GM19455 (cell line): ENCODE data around the gene TNS3.
A peak's percentile ranks its signal among the peaks of the same experiment; 100 is the strongest.

ENCODE experiments used
- ATAC-seq: cut with Tn5 transposase; IDR thresholded peaks from one replicate; pipeline ENCODE4 v1.9.1; 2021; ENCODE audit not compliant: unreplicated experiment

TNS3 gene

DNA sequence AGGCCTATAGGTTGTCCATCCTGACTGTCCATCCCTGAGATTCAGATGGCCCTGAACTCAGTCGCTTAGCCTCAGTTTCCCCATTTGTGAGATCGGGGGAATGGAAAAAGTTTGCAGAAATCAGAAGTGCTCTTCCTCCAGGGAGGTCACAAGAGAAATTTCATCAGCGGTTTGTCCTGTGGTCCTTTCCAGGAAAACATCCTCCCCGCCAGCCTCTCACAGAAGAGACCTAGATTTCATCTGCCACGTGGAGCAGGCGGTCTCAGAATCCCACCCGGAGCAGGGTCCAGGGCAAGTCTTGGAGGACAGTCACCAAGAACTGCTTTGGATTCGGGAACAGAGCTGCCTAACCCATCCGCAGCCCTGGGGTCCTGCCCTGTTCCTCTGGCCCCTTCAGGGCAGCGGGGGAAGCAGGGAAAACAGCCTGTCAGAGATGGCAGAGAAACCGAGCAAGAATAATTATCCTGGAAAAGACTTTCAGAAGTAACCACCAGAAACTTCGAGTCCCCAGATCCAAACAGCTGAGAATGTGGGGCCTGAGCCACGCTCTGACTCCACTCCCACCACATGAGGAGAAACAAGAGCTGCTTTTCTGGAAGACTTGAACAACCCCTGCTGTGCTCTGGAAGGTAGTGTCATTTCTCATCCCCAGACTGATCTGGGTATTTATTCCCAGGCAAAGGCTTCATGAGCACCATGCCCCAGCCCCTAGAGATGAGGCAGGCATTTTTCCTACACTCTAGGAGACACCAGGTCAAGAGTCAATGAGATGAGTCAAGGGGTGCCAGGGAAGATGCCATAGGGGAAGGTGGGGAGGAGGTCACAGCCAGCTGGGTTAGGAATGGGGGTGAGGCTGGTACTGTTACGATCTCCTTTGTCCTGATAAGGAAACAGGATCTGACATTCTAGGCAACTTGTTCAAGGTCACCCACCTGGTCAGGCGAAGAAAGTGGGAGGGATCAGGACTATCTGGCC, 1.1 kb upstream of the TNS3 start:
- ATAC-seq, result no peak

- no peak for ATAC-seq
Measured at GRCh38 chr7:47581438-47581803, 490 bp downstream of the TNS3 start.

GRCh38 chr7:47580811-47581331, 1.0 kb downstream of the TNS3 start:
- no peak for ATAC-seq

GRCh38 chr7:47580175-47580706, 1.7 kb downstream of the TNS3 start:
- no peak for ATAC-seq

DNA sequence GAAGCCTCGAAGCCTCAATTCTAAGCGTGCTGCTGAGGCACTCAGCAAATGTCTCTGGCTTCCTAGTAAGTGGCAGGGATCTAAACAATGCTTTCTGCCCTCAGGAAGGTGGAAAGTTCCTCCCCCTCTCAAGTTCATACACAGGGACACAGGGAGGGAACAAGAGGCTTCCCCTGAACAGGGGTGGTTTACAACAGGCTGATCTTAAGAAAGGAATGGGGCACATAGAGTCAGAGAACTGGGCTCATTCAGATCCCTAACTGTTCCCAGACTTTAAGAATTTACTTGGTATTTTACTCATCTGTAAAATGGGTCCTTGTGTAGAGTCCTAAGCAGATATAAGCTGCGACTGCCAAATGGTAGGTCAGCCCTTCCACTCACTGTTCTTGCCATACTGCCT, 2.5 kb downstream of the TNS3 start:
- no peak for ATAC-seq

DNA sequence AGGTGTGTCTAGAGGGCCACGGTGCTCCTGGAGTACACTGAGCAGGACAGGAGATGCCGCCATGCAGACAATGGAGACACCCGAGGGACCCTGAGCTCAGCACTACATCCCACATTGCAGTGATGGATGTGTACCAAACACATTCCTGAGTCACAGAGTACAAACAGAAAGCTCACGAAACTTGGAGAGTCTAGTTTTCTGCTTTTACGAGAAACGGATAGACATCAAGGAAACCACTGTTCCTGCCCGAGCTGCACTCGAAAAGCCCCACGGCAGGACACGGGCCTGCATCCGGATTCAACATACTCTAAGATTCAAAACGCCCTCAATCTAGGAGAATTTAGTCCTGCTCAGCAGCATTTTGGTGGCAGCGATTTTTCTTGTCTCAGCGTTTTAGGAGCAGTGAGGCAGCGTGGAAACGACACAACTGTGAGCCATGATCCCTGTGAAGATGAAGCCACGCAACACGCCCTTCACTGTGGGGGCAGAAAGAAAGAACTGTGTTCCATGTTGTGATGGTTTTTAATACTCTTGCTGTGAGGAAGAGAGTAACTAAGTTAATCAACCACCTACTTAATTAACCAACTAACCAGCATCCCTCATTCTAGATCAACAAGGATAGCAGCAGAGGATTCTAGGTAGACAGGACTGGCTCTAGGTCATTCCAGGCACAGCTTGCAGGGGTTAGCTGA, 3.2 kb downstream of the TNS3 start:
- ATAC-seq, result no peak

DNA sequence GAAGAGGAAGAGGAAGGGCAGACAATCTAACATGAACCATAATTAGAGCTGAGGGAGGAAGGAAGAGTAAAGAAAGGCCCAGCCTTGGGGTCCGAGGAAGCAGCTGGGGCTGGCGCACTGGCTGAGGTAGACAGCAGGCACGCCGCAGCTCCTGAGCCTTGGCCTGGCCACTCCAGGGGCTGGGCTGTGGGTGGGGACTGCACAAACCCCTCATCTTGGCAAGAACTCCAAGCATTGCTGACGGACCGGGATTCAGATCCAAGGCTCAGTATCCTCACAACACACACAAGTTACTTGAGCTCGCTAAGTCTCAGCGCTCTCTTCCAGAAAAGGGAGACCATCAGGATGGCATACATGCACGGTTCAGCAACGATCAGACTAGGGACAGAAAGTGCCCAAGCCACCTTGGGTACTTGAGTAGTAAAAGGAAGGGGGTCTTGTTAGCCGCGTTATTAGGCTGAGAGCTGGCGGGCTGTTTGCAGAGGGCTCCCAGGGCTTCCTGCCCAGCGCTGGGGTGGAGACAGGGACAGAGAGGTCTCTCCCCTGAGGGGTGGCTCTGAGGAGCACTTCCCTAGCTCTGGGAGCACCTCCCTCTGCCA, 4.5 kb downstream of the TNS3 start:
- no peak for ATAC-seq

DNA sequence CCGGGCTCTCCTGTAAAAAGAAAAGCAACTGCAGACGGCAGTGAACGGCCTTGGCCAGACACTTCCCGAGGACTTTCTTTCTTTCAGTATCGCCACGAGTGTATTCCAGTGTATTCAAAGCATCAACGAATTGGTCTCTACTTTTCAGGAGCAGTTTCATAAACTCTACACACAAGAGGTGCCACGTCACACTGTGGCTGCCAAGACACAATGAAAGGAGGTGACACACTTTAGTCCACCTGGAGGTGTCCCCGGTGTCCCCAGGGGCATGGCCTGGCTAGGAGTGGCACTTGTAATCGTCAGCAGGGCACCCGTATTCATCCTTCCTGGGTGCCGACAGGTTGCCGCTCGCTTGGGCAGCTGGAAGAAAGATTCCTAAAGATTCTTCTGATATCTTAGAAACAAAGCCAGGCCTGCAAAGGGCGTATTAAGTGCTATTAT, 5.0 kb downstream of the TNS3 start:
- no peak for ATAC-seq

DNA sequence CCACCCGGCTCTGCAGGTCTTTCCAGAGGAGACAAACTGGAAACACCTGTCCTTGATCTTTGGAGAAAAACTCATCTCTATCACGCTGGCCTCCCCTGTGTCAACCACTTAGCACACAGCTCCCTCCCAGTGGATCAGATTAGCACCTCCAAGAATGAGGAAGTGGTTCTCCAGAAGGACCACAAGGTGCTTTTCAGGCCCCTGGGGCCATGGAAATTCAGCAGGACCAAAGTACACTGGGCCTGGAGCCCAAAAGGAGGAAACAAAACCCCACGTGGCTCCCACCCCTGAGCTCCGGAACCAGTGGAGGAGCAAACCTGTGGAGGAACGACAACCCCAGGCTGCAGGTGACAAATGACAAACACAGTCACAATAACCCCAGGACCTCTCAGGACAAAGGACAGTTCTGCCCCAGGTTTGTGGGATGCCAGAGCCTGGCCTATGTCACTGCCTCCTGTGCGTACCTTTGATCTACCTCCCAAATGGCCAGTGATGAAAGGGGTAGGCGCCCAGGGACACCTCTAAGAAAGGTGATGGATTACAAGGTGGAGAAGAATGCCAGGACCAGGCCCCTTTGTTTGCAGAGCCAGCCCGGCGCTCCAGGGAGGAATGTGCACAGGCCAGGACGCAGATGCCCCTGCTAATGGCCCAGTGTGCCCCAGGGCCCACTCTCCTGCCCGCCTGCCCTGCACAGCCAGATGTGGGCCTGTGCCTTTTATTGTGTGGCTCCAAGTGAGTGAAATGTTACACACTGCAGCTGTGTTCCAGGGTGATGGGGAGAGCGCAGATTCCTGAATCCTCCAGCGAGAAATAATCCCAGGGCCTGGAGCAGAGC, 5.7 kb downstream of the TNS3 start:
- no peak for ATAC-seq

DNA sequence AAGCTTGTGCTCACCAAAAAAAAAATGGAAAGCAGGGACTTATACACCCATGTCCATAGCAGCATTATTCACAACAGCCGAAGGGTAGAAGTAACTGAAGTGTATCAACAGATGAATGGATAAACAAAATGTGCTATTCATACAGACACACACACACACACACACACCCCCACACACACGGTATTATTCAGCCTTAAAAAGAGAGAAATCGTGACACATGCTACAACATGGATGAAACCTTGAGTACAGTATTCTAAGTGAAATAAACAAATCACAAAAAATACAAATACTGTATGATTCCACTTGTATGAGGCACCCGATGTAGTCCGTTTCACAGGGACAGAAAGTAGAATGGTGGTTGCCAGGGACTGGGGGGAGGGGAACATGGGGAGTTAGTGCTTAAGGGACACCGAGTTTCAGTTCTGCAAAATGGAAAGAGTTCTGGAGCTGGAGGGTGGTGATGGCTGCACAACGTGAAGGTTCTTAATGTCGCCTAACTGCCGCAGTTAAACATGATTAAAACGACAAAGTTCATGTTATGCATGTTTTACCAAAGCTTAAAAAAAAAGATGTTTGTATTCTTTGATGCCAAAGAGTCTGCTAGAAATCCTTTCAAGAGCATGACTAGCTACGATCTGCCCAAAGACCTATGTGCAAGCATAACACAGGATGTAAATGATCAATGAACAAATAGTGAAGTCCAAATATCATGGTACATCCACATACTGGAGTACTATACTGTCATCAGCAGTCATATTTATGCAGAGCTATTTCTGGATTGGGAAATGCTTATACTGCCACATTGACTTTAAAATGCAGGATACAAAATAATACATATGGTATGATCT, 7.2 kb downstream of the TNS3 start:
- ATAC-seq, result peak; percentile 69

- no peak for ATAC-seq
Measured at GRCh38 chr7:47573758-47574481, 8.0 kb downstream of the TNS3 start.

- no peak for ATAC-seq
Measured at GRCh38 chr7:47572939-47573757, 8.8 kb downstream of the TNS3 start.

DNA sequence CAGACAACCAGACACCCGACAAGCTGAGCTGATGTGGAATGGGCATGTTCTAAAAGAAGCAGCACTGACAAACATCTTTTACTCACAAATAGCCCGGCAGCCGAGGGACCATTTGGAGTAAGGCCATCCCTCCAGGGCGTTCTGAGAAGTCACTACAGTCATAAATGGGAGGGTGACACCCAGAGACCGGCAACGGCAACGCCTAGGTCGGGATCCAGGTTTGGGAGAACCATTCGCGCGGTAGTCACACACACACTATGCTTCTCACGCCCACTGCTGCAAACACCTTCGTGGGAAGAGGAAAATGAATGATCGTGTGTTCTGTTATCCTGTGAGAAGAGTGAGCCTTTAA, 9.8 kb downstream of the TNS3 start:
- no peak for ATAC-seq

- no peak for ATAC-seq
Measured at GRCh38 chr7:47571331-47572093, 10.4 kb downstream of the TNS3 start.

DNA sequence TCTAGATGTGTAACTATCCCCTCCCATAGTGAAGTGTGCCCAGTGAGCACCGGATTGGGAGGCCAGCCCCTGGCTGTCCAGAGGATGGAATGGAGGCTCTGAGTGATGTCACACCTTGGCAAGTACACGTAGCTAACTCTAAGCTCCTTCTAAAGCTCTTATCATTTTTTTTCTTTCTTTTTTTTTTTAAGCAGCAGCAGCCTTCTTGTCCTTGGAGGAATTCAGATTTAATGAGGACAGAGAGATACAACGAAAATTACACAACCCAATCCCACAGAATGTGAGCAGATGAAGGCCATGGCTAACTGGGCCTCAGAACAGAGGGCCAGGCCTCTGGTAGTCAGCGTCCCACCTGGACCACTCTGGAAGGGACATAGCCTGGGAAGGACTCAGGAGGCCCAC, 11.3 kb downstream of the TNS3 start:
- ATAC-seq, result no peak

- ATAC-seq, result no peak
Measured at GRCh38 chr7:47568547-47568946, 13.4 kb downstream of the TNS3 start.

DNA sequence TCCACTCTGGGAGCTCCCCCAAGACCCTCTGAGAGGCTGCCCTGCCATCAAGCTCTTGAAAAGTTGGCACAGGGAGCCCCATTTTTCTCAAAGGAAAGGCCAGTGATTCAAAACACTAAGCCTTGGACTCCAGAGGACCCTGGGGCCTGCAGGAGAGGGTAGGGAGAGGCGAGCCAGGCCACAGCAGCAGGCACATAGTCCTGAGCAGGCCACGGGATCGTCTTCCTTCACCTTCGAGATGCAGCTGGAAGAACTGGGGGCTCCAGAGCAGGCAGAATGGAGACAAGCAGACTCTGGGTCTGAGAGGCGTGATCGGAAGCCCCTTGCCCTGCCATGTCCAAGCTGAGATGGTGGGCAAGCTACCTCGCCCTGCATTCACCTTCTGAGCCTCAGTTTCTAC, 13.9 kb downstream of the TNS3 start:
- ATAC-seq, result no peak
